HG03575 (cell line): ENCODE data around the gene IKZF5.

Experiments used
- ATAC-seq: cut with Tn5 transposase; IDR thresholded peaks from one replicate; pipeline ENCODE4 v1.9.1; 2021; ENCODE audit not compliant: unreplicated experiment, insufficient number of reproducible peaks, low FRiP score; ENCODE audit errors: extremely low read depth

The IKZF5 gene

DNA sequence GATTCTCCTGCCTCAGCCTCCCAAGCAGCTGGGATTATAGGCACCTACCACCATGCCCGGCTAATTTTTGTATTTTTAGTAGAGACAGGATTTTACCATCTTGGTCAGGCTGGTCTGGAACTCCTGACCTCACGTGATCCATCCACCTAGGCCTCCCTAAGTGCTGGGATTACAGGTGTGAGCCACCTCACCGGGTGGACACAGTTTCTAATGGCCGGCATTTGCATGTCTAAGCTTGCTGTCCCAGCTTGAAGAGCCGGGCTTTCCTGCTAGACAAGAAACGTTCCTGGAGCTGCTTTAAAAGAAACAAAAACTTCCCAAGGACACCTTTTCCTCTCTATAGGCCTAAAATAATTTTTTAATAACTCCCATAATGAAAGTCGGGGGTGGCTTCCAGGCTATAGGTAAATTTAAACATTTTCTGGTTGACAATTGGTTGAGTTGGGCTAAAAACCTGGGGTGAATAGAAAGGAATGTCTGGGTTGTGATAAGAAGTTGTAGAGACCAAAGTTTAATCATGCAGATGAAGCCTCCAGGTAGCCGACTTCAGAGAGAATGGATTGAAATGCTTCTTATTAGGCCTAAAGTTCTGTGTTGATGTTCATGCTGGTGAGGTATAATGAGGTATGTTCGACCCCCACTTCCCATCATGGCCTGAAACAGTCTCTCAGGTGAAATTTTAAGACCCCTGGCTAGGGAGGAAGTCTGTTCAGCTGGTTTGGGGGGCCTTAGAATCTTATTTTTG, 9.0 kb upstream of the IKZF5 start:
- no peak for ATAC-seq

DNA sequence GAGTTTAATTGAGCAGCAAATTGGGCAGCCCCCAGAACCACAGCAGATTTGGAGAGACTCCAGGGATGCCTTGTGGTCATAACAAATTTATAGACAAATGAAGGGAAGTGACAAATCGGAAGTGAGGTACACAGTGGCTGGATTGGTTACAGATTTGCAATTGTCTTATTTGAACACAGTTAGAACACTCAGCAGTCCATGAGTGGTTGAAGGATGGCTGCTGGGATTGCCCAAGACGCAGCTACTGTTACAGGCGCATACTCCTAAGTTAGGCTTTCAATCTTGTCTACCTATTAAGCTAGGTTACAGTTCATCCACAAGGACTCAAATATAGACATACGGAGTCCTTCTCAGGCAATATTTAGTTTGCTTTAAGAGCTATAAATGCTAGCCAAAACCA, 7.6 kb upstream of the IKZF5 start:
- ATAC-seq = no peak

DNA sequence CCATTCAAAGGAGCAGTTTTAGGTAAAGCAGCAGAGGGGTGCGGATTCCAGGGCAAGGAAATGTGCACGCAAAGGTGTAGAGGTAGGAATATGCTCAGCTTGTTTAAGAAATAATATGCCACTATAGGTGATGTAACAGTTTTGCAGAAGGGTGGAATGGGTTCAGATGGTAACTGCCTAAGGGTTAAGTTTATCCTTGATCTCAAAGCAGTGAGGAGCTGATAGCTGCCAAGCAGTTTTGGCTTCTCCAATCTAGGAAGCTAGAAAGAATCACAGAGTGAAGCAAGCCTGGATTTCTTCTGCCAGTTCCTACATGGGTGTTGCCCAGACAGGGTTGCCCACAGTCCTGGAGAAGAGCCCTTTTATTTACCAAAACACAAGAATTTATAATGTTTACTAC, 6.2 kb upstream of the IKZF5 start:
- ATAC-seq = no peak

DNA sequence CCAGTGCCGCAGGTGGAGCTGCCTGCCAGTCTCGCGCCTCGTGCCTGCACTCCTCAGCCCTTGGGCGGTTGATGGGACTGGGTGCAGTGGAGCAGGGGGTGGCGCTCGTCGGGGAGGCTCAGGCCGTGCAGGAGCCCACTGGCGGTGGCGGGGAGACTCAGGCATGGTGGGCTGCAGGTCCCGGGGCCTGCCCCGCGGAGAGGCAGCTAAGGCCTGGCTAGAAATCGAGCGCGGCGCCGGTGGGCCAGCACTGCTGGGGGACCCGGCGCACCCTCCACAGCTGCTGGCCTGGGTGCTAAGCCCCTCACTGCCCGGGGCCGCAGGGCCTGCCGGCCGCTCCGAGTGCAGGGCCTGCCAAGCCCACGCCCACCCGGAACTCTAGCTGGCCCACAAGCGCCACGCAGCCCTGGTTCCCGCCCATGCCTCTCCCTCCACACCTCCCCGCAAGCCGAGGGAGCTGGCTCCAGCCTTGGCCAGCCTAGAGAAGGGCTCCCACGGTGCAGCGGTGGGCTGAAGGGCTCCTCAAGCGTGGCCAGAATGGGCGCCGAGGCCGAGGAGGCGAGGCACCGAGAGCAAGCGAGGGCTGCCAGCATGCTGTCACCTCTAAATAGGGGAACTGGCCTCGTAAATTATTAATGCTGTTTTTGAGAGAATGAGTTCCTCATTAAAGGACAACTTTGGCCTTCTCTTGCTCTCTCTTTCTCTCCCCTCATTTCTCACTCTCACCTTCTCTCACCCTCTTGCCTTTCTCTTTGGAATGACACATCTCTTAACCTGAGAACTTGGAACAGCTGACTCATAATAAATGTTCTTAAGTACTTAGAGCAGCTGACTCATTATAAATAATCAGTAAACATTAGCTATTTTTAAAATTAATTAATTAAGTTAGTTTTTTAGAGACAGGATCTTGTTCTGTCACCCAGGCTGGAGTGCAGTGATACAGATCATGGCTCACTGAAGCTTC, 5.1 kb upstream of the IKZF5 start:
- ATAC-seq = no peak

DNA sequence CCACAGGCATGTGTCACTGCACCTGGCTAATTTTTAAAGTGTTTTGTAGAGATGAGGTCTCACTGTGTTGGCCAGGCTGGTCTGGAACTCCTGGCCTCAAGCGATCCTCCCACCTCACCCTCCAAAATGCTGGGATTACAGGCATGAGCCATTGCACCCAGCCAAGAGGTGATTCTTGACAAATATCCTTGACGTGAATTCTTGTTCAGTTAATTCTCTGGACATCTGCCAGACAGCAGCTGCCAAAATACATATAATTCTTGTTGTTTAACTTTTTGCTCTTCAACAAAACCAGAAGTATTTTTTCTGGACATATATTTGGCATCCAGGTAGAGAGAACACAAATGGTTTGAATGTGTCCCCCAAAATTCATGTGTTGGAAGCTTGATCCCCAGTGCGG, 3.4 kb upstream of the IKZF5 start:
- ATAC-seq = no peak

DNA sequence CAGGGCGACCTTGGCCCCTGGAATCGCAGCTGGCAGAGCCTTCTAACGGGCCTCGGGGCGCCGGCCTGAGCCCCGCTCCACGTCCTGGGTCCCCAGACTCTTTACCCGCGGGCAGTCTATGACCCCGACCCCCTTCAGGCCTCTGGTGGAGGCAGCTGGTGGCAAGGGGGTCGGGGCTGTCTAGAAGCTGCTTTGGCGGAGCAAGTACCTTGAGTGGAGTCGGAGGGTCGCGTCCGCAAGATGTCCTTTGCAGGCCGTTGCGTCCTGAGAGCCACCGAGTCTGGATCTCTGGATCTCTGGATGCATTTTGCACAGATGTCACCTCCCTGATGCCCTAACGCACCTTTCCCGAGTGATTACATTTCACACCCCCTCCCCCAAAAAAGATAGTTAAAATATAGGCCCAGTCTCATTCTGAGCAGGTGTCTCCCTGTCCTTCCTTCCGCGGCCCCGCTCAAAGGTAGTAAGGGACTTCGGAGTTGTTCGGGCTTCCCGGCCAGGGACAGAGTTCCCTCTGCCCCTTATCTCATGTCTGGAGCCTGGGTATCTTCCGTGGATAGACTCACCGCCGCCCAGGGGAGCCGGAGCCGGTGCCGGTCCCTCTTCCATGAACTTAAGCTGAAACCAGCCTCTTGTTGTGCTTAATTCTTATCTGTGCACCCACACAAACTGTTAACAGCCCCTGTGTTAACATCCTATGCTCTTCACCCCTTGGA, 668 bp upstream of the IKZF5 start:
- no peak for ATAC-seq

DNA sequence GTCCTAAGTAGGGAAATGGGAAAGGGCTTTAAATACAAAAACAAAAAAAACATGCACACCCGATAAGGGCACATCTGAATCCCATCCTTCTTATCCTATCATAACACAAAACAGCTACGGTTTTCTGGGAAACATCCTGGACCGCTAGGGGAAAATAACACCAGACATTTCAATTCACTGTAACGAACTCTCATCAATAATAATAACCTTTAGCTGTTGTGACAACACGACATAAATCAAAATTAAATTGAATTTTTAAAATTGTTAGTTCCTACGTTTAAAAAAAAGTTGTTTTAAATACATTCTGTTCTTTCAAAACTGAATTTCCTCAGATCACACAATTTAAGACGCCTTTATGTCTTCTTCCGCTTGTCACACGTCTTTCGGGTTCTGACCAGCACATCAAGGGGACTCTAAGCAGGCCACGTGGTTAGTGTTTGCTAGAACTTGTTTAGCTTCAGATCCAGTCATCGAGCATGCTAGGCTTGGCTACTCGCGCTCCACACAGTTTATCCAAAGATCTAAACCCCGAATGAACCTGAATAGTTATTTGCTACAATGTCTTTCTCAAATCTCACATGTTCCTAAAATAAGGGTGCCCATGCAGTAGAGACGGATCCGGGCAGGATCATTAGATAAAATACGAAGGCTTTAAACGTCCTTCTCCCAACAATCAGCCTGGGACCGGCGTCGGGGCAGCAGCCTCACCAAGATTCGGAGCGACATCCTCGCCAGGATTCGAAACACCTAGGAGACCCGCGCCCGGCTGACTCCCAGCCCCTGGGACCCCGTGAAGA, 839 bp downstream of the IKZF5 start:
- peak; percentile 44 for ATAC-seq

DNA sequence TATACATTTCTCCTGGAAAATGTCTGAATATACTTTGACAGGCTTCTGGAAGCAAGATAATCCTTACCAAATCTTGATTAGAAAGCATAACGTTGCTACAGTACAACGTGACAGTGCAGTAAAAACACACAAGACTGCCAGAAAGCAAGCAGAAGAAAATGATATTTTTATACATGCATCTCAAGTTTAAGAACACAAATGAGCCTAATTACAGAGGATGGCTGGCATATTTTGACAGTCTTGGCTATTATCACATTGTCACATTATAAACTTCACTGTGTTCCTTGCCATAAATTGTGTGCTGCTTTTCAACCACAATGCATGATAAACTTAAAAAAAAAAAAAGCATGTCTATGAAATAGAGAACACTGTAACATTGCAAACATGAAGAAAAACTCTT, 4.3 kb downstream of the IKZF5 start:
- no peak for ATAC-seq

DNA sequence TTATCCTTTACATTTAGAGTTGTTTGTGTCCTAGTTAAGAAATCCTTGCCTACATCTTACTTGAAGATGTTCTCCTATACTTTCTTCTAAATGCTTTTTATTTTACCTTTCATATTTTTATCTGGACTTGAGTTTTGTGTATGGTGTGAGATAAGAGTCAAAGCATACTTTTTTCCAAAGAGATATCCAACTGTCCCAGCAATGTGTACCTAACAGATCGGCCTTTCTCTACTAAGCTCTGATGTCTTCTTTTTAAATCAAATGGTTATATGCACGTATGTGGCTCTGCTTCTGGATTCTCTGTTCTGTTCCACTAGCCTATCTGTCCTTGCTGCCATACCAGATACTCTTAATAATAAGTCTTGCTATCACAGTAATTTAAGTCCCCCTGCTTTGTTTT, 7.2 kb downstream of the IKZF5 start:
- no peak for ATAC-seq

DNA sequence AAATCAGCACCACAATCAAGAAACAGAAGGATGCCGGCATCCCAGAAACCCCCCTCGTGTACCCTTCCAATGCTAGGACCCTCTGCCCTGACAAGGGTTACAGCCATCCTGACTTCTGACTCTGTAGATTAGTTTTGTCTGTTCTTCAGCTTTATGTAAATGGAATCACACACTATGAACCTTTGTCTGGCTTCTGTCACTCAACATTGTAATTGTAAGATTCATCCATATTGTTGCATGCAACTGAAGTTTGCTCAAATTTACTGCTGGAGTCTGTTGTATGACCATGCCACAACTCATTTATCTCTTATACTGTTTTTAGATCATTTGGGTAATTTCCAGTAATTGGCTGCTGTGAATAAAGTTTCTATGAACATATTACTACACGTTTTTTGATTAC, 8.4 kb downstream of the IKZF5 start:
- ATAC-seq = no peak

DNA sequence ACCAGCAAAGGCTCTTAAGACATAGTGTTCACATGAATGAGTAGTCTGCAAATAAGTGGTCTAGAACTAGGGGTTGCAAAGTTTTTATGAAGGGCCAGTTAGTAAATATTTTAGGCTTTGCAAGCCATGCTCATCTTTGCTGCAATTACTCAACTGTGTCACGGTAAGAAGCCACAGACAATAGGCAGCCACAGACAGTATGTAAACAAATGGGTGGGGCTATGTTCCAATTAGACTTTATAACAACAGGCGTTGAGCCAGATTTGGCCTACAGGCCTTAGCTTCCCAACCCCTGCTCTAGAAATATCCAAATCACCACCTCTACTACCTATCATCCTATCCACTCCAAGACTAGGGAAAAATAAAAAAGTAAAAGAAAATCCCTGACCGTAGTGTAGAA, 9.2 kb downstream of the IKZF5 start:
- ATAC-seq = no peak

DNA sequence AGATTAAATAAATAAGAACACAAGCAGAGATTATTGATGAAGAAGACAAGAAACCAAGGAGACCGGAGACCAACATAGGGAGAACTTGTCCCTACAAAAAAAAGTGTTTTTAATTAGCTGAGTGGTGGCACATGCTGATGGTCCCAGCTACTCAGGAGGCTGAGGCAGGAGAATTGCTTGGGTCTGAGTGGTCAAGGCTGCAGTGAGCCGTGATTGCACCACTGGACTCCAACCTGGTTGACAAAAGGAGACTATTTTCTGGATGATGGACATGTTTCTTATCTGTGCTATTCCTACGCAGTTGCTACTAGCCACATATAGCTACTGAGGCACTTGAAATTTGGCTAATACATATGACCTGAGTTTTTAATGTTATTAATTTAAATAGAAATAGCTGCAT, 9.7 kb downstream of the IKZF5 start:
- ATAC-seq = no peak

DNA sequence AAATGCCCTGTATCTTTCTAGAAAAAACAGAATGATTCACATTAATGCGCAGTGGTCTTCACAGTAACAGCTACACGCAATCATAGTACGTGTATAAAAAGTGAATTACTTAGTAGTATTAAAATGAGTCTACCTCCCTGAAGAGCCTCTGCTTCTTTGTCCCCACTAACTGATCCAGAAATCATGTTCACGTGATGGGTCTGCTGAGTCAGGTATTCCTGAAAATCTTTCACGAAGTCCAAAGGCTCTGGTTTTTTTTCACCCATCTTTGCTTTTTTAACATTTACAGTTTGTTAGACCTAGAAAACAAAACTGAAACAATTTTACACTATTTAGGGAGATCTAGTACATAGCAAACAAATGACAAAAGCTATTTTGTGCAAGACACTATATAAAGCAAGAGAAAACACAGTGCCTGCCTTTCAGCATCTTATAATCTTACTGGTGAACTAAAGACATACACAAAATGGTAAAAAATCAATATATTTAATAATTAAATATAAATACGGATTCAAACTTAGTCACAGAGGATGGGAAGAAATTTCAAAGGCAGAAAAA, 10.2 kb downstream of the IKZF5 start:
- ATAC-seq = no peak

DNA sequence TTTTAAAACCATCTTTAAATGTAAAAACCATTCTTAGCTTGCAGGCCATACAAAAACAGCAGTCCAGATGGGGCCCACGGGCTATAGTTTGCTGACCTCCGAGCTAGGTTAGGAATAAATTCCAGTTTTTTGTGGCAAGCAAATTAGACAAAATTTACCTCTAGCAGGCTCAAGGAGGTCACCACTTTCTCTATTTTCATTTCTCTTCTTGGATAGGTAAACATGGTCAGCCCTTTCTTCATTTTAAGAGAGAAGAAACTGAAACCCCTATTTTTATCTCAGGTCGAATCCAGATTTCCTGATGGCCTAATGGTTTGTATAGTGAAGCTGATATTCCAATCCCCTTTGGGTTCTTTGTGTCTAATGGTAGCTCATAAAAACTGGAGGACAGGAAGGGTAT, 10.7 kb downstream of the IKZF5 start:
- ATAC-seq = no peak

DNA sequence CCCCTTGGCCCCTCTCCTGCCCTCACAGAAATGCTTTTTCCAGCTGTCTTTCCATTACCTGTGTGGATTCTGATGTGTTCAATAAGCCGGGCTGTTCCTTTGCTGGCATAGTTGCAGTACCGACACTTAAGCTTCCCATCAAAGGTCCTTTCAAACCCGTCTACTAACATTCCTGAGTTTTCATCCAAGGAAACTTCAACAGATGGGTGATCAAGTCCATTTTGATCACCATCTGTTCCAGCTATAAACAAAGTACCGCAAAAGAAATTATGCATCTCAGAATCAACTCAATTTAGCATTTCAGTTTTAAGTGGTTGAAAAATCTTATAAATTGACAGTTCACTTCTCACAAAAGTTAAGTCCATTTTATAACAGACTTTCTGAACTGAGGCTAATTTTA, 12.7 kb downstream of the IKZF5 start:
- ATAC-seq = no peak

DNA sequence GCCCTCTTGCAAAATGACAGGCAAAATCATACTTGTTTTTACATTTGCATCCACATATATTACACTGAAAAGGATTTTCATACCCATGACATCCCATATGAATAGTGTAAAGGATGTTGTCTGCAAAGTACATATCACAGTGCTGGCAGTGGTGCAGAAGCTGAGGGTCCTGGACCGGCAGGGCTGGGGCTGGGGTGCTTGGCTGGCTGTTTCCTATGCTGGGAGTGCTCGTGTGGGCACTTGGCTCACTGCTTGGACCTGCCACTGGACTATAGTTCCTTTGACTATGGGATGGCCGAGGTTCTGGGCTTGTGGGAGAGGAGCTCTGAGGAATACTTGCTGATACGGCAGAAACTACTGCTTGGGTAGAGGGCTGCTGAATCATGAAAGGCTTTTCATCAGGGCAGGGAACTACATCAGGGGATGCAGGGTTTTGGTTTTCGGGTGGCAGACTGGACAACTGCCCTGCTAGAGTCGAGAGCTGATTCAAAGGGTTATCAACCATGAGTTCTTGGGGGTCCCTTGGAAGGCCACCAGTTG, 14.7 kb downstream of the IKZF5 start:
- ATAC-seq = no peak

DNA sequence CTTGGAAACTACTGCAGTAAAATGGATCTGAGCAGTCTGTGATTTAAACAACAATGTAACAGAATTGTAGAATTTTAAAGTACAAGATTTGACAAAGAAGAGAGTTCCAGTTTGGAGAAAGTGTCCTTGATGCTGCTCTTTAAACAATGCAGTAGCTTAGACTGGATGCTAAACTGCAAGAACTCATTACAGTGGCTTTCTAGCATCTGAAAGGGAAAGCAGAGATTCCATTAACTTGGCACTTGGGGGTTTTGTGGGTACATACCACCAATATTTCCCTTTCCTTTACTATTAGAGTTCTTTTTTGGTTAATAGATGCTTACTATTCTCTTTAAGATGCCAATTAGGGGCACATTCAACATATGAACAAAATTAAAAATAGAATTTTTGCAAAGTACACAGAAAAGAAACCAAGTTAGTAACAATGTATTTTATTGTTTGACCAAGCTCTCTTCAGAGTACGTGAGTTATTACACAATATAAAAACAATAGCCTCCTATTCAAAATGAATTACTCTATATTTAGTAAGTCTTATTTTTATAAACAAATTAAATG, 16.5 kb downstream of the IKZF5 start:
- no peak for ATAC-seq

DNA sequence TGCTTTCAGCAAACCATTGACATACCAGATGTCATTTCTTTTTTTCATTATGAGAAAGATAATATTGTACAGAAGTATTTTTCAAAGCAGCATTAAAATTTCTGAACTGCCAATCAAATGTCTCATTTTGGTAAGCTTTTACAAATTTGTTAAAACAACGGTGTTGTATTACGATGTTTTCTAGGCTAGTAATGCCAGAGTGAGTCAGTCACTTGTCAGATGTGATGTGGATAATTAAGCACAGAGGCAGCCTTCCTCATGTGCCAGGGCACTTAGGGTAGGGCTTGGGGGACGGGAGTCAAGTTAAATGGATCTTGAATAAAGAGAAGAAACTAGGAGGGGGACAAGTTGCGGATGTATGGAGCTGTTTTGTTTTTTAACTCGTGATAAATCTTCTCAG, 18.3 kb downstream of the IKZF5 start:
- ATAC-seq = no peak
